ENCODE data around the gene CCNY. TPM values are rescaled to one million over a fixed set of nuclear protein-coding genes. Genes with fewer than 3 reads are reported as not detected.

CCNY gene
- total RNA-seq, 1 experiment from 2014 or later = 62.2 TPM

- no peak for TF ChIP-seq MAX (IDR thresholded peaks at IDR 0.05)
- peak; percentile 28; the same call in 1 of the 2 replicates for TF ChIP-seq RAD21 (IDR thresholded peaks at IDR 0.05; ENCODE audit: low read depth)
- ATAC-seq (no peak), DNase-seq (ENCODE audit: low read depth, low spot score) (no peak)
- Histone ChIP-seq H3K4me2 (ENCODE audit: low read length) (no peak overlapping the region), H3K9me2 (ENCODE audit: insufficient read depth) (no peaks in the 10 kb centered on the region), H3K27ac (ENCODE audit: low read depth, low read length) (no peak overlapping the region), H3K36me3 (ENCODE audit: control insufficient read depth in 1 of 2, insufficient read depth in 2 of 2, low read length in 2 of 2) (no peaks in the 10 kb centered on the region), H2AFZ (ENCODE audit: low read depth, low read length, poor library complexity, severe bottlenecking) (no peak overlapping the region), H4K20me1 (ENCODE audit: insufficient read depth) (no peaks in the 10 kb centered on the region), H3K79me2 (ENCODE audit: insufficient read depth, low read length) (no peaks in the 10 kb centered on the region), H3K27me3 (ENCODE audit: insufficient read depth, low read length) (no peaks in the 10 kb centered on the region), H3K9me3 (ENCODE audit: control insufficient read depth in 1 of 2, insufficient read depth in 1 of 2, low read depth in 1 of 2, low read length in 2 of 2) (no peaks in the 10 kb centered on the region), H3K4me1 (ENCODE audit: control insufficient read depth in 1 of 2, insufficient read depth in 2 of 2, low read length in 2 of 2) (peaks cover 2 to 16% of the 10 kb centered on the region in 2 experiments; a peak in 3 of 4 replicates), H3K9ac (ENCODE audit: low read length) (no peak overlapping the region), H3K4me3 (replicated peaks in 1 of 2; ENCODE audit: low read depth in 1 of 2, low read length in 2 of 2) (no peak overlapping the region)
- CTCF ChIA-PET = no interaction called here
- POLR2A ChIA-PET = no interaction called here
- RAD21 ChIA-PET (ENCODE audit: low non-redundant PET in 1 of 2, low total read pairs in 2 of 2, uncharacterized antibody in 2 of 2, unreplicated experiment in 2 of 2) = no interaction called here
- intact Hi-C loops (cut with micrococcal nuclease) = no loop called here
- no TSS peak for BruUV-seq (replicated peaks)
Measured at GRCh38 chr10:35304649-35305048, 31.7 kb upstream of the CCNY start.

- no peak overlapping the region for H3K4me2 ChIP-seq (ENCODE audit: low read length)
- TF ChIP-seq REST (IDR thresholded peaks at IDR 0.05; ENCODE audit: low read depth) (no peak), SRF (IDR thresholded peaks at IDR 0.05; ENCODE audit: low read depth) (no peak), CBX3 (IDR thresholded peaks at IDR 0.05; ENCODE audit: low read depth) (no peak), POLR2AphosphoS5 (IDR thresholded peaks at IDR 0.05; ENCODE audit: low read depth, low read length) (no peak), CTCF (IDR thresholded peaks at IDR 0.05 in 2 of 3, conservative IDR thresholded peaks at IDR 0.05 in 1 of 3; ENCODE audit: borderline replicate concordance in 1 of 3, insufficient read depth in 1 of 3, low read depth in 2 of 3, low read length in 2 of 3) (no peak)
- H4K20me1 ChIP-seq (ENCODE audit: insufficient read depth) = no peaks in the 10 kb centered on the region
- H3K9ac ChIP-seq (ENCODE audit: low read length) = no peak overlapping the region
- no peaks in the 10 kb centered on the region for H3K9me2 ChIP-seq (ENCODE audit: insufficient read depth)
- H3K36me3 ChIP-seq (ENCODE audit: control insufficient read depth in 1 of 2, insufficient read depth in 2 of 2, low read length in 2 of 2) = no peaks in the 10 kb centered on the region
- ChIA-PET POLR2A (interaction anchor here (1.1 kb wide), 1 partner anchor 35 kb away, joined by 3 read pairs; no protein-coding TSS in a partner anchor), RAD21 (ENCODE audit: low non-redundant PET in 1 of 2, low total read pairs in 2 of 2, uncharacterized antibody in 2 of 2, unreplicated experiment in 2 of 2) (no interaction called here), CTCF (no interaction called here)
- ATAC-seq (peak; percentile 46), DNase-seq (ENCODE audit: low read depth, low spot score) (no peak)
- H2AFZ ChIP-seq (ENCODE audit: low read depth, low read length, poor library complexity, severe bottlenecking) = no peak overlapping the region
- no peaks in the 10 kb centered on the region for H3K27me3 ChIP-seq (ENCODE audit: insufficient read depth, low read length)
- no peak overlapping the region for H3K27ac ChIP-seq (ENCODE audit: low read depth, low read length)
- intact Hi-C loops (cut with micrococcal nuclease) = no loop called here
- no peak overlapping the region for H3K4me3 ChIP-seq (replicated peaks in 1 of 2; ENCODE audit: low read depth in 1 of 2, low read length in 2 of 2)
- no peaks in the 10 kb centered on the region for H3K9me3 ChIP-seq (ENCODE audit: control insufficient read depth in 1 of 2, insufficient read depth in 1 of 2, low read depth in 1 of 2, low read length in 2 of 2)
- H3K4me1 ChIP-seq (ENCODE audit: control insufficient read depth in 1 of 2, insufficient read depth in 2 of 2, low read length in 2 of 2) = peaks cover 0 to 7% of the 10 kb centered on the region in 2 experiments; a peak in 1 of 4 replicates
- H3K79me2 ChIP-seq (ENCODE audit: insufficient read depth, low read length) = no peaks in the 10 kb centered on the region
- no TSS peak for BruUV-seq (replicated peaks)
Measured at GRCh38 chr10:35306852-35307251, 29.5 kb upstream of the CCNY start.

All from HCT116 (cell line).